GM18526 (cell line): ENCODE data around the gene IGSF21.

ENCODE experiments used
- POLR2A ChIP-seq: IDR thresholded peaks from 3 replicates; pipeline ENCODE4 v1.6.1; 2011; ENCODE audit not compliant: insufficient read length; ENCODE audit errors: extremely low read depth

The IGSF21 gene

GRCh38 chr1:18090636-18091035, 17.0 kb upstream of the IGSF21 start:
- no peak for TF ChIP-seq POLR2A

- no peak for TF ChIP-seq POLR2A
Observed at GRCh38 chr1:18091660-18092446, 15.7 kb upstream of the IGSF21 start.

GRCh38 chr1:18093193-18093592, 14.4 kb upstream of the IGSF21 start:
- no peak for TF ChIP-seq POLR2A

- no peak for TF ChIP-seq POLR2A
Observed at GRCh38 chr1:18093646-18094045, 14.0 kb upstream of the IGSF21 start.

GRCh38 chr1:18094096-18094495, 13.5 kb upstream of the IGSF21 start:
- no peak for TF ChIP-seq POLR2A

DNA sequence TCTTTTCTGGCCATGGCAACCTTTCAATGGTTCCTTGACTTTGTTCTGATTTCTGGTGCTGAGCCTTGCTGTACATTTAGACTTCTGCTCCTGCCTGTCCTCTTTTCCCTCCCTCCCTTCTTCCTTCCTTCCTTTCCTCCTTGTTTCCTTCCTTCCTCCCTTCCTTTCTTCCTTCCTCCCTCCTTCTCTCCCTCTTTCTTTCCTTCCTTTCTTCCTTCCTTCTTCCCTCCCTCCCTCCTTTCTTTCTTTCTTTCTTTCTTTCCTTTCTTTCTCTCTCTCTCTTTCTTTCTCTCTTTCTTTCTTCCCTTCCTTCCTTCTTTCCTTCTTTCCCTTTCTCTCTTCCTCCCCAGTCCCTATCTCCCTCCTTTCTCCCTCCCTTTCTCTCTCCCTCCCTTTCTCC, 10.4 kb upstream of the IGSF21 start:
- no peak for TF ChIP-seq POLR2A

DNA sequence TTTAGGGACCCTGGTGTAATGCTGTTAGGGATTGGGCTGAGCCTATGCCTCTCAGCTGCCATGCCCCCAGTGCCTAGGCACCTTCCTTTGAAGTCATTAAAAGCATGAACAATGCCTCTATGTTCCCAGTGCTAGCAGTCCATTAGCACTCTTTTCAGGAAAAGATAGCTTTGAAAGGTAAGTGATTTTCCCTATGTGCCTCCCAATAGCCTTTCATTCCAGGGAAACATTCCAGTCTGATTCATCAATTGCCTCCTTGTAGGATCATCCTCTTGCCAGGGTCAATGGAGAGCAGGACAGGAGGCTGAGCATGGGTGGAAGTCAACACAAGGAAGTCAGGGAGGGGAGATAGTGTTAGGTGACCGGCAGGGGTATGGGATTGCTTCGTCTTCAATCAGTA, 8.6 kb upstream of the IGSF21 start:
- TF ChIP-seq POLR2A, result no peak

DNA sequence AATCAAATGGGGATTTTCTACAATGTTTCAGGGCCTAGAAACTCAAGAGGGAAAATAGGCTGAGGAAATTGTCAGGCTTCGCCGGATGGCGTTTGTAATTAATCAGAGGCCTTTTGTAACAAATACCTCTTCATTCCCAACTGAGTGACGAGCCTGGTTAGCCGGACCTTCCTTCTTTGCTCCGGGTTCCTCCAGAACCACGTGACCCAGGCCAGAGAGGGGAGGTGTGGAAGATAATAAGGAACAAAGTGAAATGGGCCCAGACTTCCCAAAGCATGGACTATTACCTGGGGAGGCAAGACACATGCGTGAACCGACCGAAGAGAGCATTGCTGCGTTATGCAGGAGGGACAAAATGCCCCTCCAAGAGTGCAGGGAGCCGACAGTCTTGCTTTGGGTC, 7.5 kb upstream of the IGSF21 start:
- no peak for TF ChIP-seq POLR2A

DNA sequence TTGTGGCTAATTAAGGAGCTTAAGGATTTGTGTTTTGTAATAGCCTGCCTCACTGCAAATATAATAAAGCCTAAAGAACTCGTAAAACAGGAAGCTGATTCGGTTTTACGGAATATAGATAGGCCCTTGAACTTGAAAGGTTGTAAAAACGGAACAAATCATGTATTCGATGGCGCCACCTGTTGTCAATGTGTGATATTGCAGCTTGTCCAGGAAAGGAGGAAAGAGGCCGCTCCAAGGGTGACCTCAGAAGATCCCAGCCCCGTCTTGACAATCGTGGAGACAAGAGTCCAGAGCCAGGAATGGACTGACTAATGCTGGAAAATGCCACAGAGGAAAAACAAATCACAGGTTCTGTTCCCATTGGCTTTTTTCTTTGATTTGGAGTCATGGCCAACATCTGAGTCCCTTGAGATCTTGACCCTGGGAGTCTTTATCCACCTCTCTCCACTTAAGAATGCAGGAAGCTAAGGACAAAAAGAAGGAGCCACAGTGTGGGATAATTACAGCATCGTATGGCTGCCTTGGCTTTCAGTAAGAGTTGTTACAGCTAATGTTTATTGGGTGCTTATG, 7.0 kb upstream of the IGSF21 start:
- TF ChIP-seq POLR2A, result no peak

DNA sequence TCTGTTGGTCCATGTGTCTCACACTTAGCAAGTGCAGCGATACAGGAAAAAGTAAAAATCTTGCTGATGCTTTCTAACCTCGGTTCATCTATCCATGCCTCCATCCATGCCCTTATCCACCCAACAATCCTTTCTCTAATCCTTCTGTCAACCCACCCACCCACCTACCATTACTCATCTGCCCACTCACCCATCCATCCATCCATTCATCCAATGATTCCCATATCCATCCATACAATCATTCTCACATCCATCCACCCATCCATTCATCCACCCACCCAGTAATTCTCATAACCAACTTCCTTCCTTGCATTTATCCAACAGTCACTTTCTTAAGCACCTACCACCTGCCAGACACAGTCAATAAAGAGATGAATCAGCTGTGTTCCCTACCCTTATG, 6.1 kb upstream of the IGSF21 start:
- no peak for TF ChIP-seq POLR2A

GRCh38 chr1:18103788-18104421, 3.7 kb upstream of the IGSF21 start:
- no peak for TF ChIP-seq POLR2A

DNA sequence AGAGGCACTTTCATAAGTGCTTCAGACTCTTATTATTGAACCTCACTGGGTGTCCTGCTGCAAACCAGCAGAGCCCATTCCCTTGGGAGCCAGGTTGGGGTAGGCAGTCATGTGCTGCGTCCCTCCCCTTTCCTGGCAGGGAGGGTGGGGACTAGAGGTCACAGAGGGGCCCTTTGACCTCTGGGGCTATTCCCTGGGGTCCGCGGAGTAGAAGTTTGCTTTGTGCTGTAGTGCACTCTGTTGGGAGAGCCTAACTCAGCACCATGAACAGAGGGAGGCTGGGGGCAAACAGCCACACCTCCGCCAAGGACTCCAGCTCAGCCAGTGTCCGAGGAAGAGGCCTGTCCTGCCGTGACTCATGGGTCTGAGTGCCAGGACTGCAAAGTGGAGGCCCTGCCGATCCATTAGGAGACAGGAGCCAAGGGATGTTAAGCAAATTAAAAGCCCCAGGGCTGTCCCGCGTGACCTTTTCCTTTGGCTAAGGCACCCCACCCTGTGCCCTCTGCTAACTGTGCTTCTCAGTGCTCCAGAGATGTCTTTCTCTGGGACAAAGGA, 3.0 kb upstream of the IGSF21 start:
- TF ChIP-seq POLR2A, result no peak

- TF ChIP-seq POLR2A, result no peak
Observed at GRCh38 chr1:18105196-18105595, 2.4 kb upstream of the IGSF21 start.

DNA sequence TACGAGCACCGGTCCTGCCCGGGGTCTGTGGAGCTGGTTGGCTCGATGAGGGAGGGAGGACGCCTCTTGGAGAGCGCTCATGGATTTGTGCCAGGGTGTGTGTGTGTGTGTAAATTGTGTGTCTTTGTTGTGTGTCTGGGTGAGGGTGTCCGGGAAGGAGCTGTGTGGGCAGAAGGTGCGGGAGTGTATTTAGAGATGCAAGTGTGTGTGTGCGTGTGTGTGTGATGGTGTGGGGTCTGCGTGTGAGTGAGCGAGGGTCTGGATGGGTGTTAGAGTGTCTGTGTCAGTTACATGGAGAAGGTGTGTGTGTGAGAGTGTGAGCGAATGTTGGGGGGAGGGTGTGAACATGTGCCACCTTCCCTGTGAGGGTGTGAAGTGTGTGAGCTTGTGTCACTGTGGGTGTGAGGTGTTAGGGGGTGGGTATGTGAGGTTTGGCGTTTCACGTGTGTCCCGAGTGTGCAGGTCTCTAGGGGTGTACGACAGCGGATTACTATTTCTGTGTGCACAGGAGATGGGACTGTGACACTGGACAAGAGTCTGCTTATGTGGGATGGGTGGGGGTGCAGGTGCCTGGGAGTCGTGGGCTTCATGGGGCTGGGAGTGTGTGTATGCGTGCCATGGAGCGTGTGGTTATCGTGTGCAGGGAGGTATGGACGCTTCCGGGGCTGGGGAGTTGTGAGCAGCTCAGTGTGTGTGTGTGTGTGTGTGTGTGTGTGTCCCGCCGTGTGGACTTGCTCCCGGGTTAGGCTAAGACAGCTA, 880 bp downstream of the IGSF21 start:
- no peak for TF ChIP-seq POLR2A

GRCh38 chr1:18109058-18109755, 1.6 kb downstream of the IGSF21 start:
- no peak for TF ChIP-seq POLR2A
